Ectodermal cell (in vitro differentiated cells): ENCODE data around the gene PACS2.
"Not testable (repeated sequence)": the region's sequence is repeated elsewhere in the genome, so short reads cannot be mapped to it uniquely, and the experiment has no call there.

Experiments
- H3K27ac ChIP-seq: 2 replicates; pipeline ENCODE4 v1.7.0; 2013; ENCODE audit warnings: mild to moderate bottlenecking, low read depth, low read length; ENCODE audit not compliant: insufficient read depth, poor library complexity, severe bottlenecking
- H3K27me3 ChIP-seq: 2 replicates; pipeline ENCODE4 v1.7.0; 2013; ENCODE audit warnings: mild to moderate bottlenecking, low read length; ENCODE audit not compliant: insufficient read depth, control insufficient read depth, poor library complexity, severe bottlenecking
- H3K36me3 ChIP-seq: one replicate; pipeline ENCODE4 v1.7.0; 2013; ENCODE audit warnings: low read length; ENCODE audit not compliant: control insufficient read depth, insufficient read depth
- H3K4me1 ChIP-seq: one replicate; pipeline ENCODE4 v1.7.0; 2013; ENCODE audit warnings: low read length; ENCODE audit not compliant: control insufficient read depth, insufficient read depth
- H3K4me3 ChIP-seq: 2 replicates; pipeline ENCODE4 v1.7.0; 2013; ENCODE audit warnings: low read depth, low read length, control low read depth; ENCODE audit not compliant: insufficient read depth
- H3K9me3 ChIP-seq: 2 replicates; pipeline ENCODE4 v1.7.0; 2013; ENCODE audit warnings: mild to moderate bottlenecking, low read length, moderate library complexity; ENCODE audit not compliant: control insufficient read depth
- WGBS, 2 experiments: methylation state at CpG; one replicate each; pipeline ENCODE4 v1.1.7; 2013; ENCODE audit warnings: missing lambda C conversion rate in 2 of 2; 5-methylcytosine and 5-hydroxymethylcytosine counted together

PACS2 gene

DNA sequence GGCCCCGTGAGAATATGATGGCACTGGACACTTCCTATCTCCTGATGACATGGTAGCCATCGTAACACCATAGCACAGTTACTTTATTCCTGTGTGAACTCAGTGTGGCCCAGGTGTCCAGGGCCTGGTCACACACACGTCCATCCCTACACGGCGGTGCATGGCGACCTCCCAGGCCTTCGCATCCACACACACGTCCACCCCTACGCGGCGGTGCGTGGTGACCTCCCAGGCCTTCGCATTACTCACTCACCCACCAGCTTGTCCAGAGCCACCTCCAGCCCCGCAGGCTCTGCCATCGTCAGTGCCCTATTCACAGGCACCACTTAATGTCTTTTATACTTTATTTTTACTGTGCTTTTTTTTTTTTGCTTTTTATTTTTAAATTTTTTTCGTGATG lies 44.4 kb downstream of the PACS2 start:
- Histone ChIP-seq H3K27me3 (peaks cover 14% of the 10 kb centered on the region), H3K27ac (no peak overlapping the region)
- WGBS, 2 experiments: 94 to 96% methylated on average over 16 of the region's 16 CpGs

DNA sequence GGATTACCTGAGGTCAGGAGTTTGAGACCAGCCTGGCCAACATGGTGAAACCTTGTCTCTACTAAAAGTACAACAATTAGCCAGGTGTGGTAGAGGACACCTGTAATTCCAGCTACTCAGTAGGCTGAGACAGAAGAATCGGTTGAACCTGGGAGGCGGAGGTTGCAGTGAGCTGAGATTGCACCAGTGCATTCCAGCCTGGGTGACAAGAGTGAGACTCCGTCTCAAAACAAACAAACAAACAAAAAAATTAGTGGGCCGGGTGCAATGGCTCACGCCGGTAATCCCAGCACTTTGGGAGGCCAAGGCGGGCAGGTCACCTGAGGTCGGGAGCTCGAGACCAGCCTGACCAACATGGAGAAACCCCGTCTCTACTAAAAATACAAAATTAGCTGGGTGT lies 46.9 kb downstream of the PACS2 start:
- 93 to 94% methylated on average over 10 of the region's 10 CpGs for WGBS, 2 experiments
- not testable (repeated sequence) for H3K36me3 ChIP-seq, H3K27ac ChIP-seq, H3K4me3 ChIP-seq, H3K9me3 ChIP-seq
- Histone ChIP-seq H3K4me1 (peaks cover 16% of the 10 kb centered on the region), H3K27me3 (peaks cover 22% of the 10 kb centered on the region)

More for the DNA sequence above, 44.4 kb downstream of the PACS2 start:
- no peaks in the 10 kb centered on the region for H3K36me3 ChIP-seq
- peaks cover 18% of the 10 kb centered on the region for H3K4me1 ChIP-seq
- no peaks in the 10 kb centered on the region for H3K9me3 ChIP-seq
- no peak overlapping the region for H3K4me3 ChIP-seq

DNA sequence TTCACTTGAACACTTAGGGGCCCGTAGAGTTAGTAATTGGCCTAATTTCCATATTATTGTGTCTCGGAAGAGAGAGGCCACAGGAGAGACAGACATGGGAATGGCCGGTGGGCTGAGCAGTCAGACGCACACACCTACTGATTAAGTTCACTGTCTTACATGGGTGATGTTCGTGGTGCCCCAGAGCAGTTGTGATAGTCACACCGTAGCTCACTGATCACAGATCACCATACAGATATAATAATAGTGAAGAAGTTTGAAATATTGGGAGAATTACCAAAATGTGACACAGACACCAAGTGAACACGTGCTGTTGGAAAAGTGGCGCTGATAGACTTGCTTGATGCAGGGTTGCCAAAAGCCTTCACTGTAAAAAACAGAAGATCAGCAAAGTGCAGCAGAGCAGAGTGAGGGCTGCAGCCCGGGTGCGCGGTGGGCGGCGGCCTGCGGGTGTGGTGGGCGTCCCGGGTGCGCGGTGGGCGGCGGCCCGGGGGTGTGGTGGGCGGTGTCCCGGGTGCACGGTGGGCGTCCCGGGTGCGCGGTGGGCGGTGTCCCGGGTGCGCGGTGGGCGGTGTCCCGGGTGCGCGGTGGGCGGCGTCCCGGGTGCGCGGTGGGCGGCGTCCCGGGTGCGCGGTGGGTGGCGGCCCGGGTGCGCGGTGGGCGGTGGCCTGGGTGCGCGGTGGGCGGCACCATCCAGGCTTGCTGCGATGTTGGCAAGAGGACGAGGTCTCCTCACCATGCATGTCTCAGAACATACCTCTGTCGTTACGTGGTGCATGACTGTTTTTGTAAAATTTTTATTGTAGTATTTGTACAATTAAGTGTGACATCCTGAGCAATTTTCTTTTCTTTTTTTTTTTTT lies 49.5 kb downstream of the PACS2 start:
- Histone ChIP-seq H3K27ac (no peak overlapping the region), H3K36me3 (no peaks in the 10 kb centered on the region), H3K9me3 (no peaks in the 10 kb centered on the region), H3K27me3 (peaks cover 22% of the 10 kb centered on the region), H3K4me3 (no peak overlapping the region), H3K4me1 (peaks cover 2% of the 10 kb centered on the region)
- WGBS, 2 experiments: 17 to 18% methylated on average over 56 to 57 of the region's 58 CpGs

DNA sequence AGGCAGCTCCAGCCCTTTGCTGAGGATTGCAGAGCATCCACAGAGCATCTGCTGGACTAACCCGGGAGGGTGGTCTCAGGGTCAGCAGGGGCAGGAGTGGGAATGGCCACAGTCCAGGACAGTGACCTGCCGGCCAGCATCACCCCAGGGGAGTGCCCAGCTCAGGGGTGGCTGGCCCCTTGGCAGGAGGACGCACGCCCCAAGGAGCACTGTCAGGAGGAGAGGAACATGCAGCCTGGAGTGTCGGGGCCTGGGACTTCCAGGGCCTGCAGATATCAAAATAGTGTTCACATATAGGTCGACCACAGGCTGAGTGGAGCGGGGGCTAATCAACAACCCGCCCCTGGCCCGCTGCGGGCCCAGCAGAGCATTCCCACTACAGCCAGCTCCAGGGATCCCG lies 50.6 kb downstream of the PACS2 start:
- Histone ChIP-seq H3K36me3 (no peaks in the 10 kb centered on the region), H3K27me3 (peaks cover 22% of the 10 kb centered on the region), H3K4me1 (peaks cover 2% of the 10 kb centered on the region), H3K27ac (no peak overlapping the region), H3K4me3 (no peak overlapping the region), H3K9me3 (no peaks in the 10 kb centered on the region)
- 92 to 93% methylated on average over 11 of the region's 11 CpGs for WGBS, 2 experiments

DNA sequence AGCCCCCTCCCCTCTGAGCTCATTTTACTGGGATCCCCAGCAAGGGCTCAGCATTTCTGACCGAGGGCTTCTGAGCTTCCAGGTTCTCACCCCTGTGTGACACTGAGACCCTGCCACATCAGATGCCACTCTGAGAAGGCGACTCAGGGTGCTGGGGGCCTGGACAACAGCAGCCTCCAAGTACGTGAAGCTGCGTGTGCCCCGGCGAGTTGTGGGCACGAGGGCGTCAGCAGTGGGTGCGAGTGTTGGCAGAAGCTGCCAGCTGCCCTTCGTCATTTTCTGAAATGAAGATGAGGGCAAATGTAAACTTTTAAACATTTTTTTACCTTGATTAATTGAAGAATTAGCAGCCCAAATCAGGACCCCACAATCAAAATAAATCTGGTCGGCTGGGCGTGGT lies 51.1 kb downstream of the PACS2 start:
- 96 to 97% methylated on average over 12 of the region's 12 CpGs for WGBS, 2 experiments
- peaks cover 2% of the 10 kb centered on the region for H3K4me1 ChIP-seq
- H3K27ac ChIP-seq: no peak overlapping the region
- H3K9me3 ChIP-seq: no peaks in the 10 kb centered on the region
- H3K4me3 ChIP-seq: no peak overlapping the region
- H3K36me3 ChIP-seq: no peaks in the 10 kb centered on the region
- peaks cover 22% of the 10 kb centered on the region for H3K27me3 ChIP-seq

DNA sequence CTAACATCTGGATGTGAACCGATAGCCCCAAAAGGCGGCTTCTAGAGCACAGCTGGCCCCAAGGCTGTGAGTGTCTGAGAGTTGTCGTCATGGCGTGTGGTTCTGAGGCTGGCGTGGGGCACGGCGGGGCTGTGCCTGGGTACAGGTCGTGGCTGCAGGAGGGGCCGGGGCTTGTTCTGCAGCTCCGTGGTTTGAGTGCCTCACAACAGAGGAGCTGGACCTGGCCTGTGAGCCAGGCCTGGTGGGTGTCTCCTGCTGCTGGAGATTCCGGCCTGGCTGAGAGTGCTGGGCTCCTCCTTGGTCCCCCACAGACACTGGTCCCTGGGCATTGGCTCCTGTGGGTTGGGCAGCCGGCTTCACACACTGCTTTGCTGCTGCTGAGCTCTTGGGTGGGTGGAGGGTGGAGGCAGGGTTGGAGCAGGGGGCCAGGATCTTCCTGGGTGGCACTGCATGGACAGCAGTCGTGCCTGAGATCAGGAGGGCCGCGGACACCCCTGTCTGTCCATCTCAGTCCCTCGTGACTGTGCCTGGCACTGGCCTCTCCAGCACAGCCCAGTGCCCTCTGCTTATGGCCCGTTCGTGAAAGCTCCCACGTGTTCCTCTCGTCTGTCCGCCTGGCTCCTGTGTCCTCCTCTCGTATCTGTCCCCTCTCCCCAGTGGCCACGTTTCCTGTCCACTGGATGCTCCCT lies 52.0 kb downstream of the PACS2 start:
- H3K9me3 ChIP-seq: no peaks in the 10 kb centered on the region
- H3K27ac ChIP-seq: no peak overlapping the region
- peaks cover 2% of the 10 kb centered on the region for H3K4me1 ChIP-seq
- H3K27me3 ChIP-seq: peaks cover 22% of the 10 kb centered on the region
- 93 to 94% methylated on average over 23 of the region's 23 CpGs for WGBS, 2 experiments
- no peak overlapping the region for H3K4me3 ChIP-seq
- H3K36me3 ChIP-seq: no peaks in the 10 kb centered on the region

DNA sequence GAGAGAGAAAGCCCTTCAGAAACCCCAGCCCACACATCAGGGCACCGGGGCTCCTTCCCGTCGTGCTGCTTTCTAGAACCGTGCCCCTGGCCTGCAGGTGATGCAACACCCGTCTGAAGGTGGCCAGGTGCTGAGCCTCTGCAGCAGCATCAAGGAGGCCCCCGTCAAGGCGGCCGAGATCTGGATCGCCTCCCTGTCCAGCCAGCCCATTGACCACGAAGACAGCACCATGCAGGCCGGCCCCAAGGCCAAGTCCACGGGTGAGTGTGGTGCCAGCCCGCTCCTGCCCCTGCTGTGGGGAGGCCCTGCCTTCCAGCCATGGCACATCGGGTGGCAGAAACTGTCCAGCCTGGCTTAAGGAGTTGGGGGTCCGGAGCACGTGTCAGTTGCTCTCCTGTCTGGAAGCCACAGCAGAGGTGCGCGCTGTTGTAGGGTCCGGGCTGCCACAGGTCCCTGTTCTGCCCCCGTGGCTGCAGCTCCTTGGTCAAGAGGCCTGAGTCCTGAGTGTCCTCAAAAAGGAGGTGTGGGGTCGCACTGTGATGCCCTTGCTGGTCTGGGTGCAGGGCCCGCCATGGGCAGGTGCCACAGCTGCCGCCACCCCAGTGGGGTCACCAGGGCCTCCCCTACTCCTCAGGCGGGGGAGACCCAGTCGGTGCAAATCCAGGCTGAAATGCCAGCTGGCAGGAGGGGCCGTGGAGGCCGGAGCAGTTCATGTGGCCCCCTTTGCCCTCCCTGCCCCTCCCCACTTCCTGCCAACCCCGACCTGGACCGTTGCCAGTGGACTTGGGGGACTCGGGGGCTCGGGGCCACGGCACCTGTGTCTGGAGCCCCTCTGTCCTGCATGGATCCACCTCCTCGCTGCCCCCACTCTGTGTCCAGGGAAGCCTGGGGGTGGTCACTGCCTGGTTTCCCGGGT lies 52.8 kb downstream of the PACS2 start:
- H3K27me3 ChIP-seq: peaks cover 22% of the 10 kb centered on the region
- WGBS, 2 experiments: 95 to 96% methylated on average over 34 of the region's 34 CpGs

DNA sequence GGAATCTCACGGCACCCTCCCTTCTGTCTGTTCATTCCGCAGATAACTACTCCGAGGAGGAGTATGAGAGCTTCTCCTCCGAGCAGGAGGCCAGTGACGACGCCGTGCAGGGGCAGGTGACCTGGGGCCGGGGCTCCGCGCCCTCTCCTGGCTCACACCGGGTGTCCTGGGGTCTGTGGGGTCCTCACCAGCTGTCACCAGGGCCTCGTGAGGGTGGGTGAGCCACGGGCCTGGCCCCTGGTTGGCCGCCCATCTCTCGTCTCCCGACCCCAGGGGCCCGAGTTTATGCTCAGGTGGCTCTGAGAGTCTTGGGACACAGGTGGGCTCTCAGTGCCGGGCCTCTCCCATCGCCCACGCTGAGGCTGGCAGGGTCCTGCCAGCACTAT lies 53.5 kb downstream of the PACS2 start:
- no peaks in the 10 kb centered on the region for H3K9me3 ChIP-seq
- no peak overlapping the region for H3K4me3 ChIP-seq
- 93 to 95% methylated on average over 20 of the region's 20 CpGs for WGBS, 2 experiments
- H3K36me3 ChIP-seq: no peaks in the 10 kb centered on the region
- H3K27ac ChIP-seq: no peak overlapping the region
- H3K4me1 ChIP-seq: peaks cover 2% of the 10 kb centered on the region
- peaks cover 20% of the 10 kb centered on the region for H3K27me3 ChIP-seq

More for the DNA sequence above, 52.8 kb downstream of the PACS2 start:
- Histone ChIP-seq H3K9me3 (no peaks in the 10 kb centered on the region), H3K27ac (no peak overlapping the region), H3K4me1 (peaks cover 2% of the 10 kb centered on the region), H3K4me3 (no peak overlapping the region), H3K36me3 (no peaks in the 10 kb centered on the region)

DNA sequence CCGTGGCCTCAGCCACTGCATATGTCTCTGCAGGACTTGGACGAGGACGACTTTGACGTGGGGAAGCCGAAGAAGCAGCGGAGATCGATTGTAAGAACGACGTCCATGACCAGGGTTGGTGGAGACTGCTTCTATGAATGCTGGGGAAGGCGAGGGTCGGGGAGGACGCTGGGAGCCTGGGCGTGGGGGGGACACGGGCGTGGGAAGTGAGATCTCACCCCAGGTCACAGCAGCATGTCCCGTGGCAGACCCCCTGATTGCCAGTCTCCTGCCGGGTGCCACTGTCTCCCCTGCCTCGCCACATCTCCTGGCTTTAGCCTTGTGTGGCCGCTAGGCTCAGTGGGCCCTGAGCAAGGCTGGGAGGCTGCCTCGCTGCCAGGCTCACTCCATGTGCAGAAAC lies 53.9 kb downstream of the PACS2 start:
- 94 to 95% methylated on average over 20 of the region's 20 CpGs for WGBS, 2 experiments

More for the DNA sequence above, 53.9 kb downstream of the PACS2 start:
- Histone ChIP-seq H3K36me3 (no peaks in the 10 kb centered on the region), H3K9me3 (no peaks in the 10 kb centered on the region), H3K27ac (no peak overlapping the region), H3K27me3 (peaks cover 16% of the 10 kb centered on the region), H3K4me3 (no peak overlapping the region), H3K4me1 (peaks cover 2% of the 10 kb centered on the region)
